ENCODE data around the gene PA2G4.

DNA sequence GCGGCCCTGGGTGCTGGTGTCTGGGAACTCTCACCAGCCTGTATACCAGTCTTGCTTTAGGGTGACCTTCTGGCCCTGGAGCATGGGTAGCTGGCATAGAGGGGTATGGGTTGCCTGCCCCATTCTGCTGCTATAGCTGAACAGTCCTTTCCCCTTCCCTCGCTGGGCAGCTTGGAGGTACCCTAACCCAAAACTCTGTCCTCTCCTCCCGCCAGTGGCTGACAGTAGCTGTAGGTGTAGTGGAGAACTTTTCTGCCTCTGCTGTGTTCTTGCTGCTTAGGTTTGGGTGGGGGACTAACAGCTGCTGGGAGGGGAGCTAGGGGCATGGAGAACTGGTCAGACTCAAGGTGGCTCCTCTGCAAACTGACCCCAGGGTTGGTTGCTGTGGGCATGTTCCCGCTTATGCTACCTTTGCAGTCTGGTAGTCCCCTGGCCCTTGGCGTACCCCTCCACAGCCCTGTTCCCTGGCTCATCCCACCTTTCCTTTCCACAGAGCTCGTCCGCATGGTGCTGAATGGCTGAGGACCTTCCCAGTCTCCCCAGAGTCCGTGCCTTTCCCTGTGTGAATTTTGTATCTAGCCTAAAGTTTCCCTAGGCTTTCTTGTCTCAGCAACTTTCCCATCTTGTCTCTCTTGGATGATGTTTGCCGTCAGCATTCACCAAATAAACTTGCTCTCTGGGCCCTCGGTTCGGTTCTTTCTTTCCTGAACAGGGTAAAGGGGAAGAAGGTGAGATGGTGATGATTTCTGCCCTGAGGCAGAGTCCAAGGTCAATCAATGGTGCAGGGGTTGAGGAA lies 56.7 kb downstream of the PA2G4 start:
- TF ChIP-seq POLR2A (IDR thresholded peaks at IDR 0.05) (no peak), EP300 (IDR thresholded peaks at IDR 0.05; ENCODE audit: low read depth) (no peak), POLR2AphosphoS5 (IDR thresholded peaks at IDR 0.05) (peak in 1 of 3 donors; percentile 10)
- TF ChIP-seq, protein P1, sequence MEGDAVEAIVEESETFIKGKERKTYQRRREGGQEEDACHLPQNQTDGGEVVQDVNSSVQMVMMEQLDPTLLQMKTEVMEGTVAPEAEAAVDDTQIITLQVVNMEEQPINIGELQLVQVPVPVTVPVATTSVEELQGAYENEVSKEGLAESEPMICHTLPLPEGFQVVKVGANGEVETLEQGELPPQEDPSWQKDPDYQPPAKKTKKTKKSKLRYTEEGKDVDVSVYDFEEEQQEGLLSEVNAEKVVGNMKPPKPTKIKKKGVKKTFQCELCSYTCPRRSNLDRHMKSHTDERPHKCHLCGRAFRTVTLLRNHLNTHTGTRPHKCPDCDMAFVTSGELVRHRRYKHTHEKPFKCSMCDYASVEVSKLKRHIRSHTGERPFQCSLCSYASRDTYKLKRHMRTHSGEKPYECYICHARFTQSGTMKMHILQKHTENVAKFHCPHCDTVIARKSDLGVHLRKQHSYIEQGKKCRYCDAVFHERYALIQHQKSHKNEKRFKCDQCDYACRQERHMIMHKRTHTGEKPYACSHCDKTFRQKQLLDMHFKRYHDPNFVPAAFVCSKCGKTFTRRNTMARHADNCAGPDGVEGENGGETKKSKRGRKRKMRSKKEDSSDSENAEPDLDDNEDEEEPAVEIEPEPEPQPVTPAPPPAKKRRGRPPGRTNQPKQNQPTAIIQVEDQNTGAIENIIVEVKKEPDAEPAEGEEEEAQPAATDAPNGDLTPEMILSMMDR (IDR thresholded peaks at IDR 0.05), result no peak

Measured in transverse colon (tissue), 4 donors.